HG03175 (cell line): Measurements from ENCODE around the gene NDUFV3.
A peak's percentile ranks its signal among the peaks of the same experiment; 100 is the strongest.
"Not testable (repeated sequence)": the region's sequence is repeated elsewhere in the genome, so short reads cannot be mapped to it uniquely, and the experiment has no call there.

Experiments
- ATAC-seq: cut with Tn5 transposase; IDR thresholded peaks from one replicate; pipeline ENCODE4 v1.9.1; 2021; ENCODE audit warnings: mild to moderate bottlenecking, moderate library complexity; ENCODE audit not compliant: unreplicated experiment

NDUFV3 gene

GRCh38 chr21:42892931-42893755 lies at the start of gene NDUFV3:
TSS of gene NDUFV3 (plus strand) at chr21:42893309. CDS start at chr21:42893334, 25 bp downstream.
- ATAC-seq = peak; percentile 89

- ATAC-seq = no peak
Measured at GRCh38 chr21:42844411-42845113, 48.5 kb upstream of the NDUFV3 start.

DNA sequence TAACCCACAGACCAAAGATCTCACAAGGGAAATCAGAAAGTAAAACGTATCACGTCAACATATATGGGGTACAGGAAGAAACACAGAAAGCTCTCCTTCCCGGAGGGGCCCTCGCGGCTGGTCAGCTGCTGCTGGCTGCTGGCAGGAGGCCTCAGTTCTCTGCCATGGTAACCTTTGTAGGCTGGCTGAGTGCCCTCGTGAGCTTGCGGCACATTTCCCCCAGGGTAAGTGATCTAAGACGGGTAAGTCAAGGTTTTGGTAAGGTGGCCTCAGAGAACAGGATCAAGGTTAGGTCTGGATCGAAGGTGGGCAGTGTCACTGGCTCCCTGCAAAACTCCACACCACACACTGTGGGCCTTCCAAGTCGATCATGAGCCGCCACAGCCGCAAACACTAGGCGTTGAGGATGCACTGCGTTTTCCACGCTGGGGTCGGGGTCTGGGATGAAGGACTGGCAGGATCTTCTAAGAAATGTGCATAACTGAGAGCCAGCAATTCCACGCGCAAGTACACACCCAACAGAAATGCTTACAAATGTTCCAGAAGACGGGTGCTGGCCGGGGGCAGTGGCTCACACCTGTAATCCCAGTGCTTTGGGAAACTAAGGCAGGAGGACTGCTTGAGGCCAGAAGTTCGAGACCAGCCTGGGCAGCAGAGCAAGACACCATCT lies 47.7 kb upstream of the NDUFV3 start:
- no peak for ATAC-seq

- no peak for ATAC-seq
Measured at GRCh38 chr21:42846221-42846620, 46.9 kb upstream of the NDUFV3 start.

- ATAC-seq = no peak
Measured at GRCh38 chr21:42847051-42847707, 45.9 kb upstream of the NDUFV3 start.

DNA sequence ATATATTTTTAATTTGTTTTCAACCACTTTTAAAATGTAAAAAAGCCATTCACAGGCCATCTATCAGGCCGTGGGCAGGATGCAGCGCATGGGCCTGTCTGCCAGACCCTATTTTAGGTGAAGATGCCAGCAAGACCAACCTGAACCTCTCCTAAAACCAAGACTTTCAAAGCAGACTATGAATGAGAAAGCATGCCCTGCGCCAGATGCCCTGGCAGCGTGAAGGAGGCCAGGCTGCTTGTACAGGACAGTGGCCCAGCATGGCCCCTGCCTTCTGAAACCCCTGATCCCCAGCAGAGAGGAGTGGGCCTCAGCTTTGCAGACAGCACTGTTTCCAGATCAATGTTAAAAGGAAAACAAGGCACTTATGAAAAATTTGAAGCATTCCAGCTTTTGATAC lies 45.4 kb upstream of the NDUFV3 start:
- ATAC-seq = no peak

DNA sequence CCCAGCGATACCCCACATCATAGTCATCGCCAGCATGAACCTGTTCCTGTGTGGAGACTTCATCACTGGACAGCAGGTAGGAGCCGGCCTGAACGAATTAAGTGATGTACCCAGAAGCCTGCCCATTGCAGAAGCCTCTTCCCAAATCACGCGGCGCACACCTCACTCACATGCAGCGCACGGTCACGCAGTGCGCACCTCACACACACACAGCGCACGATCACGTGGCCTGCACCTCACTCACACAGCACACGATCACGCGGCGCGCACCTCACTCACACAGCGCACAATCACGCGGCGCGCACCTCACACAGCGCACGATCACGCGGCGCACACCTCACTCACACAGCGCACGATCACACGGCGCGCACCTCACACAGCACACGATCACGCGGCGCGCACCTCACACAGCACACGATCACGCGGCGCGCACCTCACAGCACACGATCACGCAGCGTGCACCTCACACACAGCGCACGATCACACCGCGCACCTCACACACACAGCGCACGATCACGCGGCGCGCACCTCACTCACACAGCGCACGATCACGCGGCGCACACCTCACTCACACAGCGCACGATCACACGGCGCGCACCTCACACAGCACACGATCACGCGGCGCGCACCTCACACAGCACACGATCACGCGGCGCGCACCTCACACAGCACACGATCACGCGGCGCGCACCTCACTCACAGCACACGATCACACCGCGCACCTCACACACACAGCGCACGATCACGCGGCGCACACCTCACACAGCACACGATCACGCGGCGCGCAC lies 44.8 kb upstream of the NDUFV3 start:
- ATAC-seq = not testable (repeated sequence)

DNA sequence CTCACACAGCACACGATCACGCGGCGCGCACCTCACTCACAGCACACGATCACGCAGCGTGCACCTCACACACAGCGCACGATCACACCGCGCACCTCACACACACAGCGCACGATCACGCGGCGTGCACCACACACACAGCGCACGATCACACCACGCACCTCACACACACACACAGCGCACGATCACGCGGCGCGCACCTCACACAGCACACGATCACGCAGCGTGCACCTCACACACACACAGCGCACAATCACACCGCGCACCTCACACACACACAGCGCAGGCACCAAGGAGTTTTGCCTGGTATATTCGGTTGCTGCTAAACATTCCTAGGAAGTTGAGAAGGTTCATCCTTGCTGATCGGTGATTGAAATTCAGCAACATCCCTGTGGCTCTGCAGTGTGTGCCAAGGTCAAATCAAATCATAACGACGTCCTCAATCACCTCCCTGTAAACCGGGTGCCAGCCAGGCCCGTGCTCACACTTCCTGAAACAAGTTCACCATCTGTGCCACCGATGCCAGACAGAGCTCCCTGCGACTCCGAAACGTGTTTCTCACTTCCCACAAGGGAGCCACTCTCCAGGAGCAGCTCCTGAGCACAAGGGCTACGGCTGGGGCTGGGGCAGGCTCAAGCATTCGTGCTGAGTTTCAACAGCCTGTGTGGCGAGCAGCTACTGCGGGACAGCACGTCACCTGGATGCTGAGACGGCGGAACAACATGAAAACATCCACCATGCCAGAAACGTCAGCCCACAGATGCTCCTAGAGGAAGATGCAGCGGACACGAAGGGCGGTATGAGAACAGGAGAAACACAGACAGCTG lies 44.0 kb upstream of the NDUFV3 start:
- no peak for ATAC-seq

DNA sequence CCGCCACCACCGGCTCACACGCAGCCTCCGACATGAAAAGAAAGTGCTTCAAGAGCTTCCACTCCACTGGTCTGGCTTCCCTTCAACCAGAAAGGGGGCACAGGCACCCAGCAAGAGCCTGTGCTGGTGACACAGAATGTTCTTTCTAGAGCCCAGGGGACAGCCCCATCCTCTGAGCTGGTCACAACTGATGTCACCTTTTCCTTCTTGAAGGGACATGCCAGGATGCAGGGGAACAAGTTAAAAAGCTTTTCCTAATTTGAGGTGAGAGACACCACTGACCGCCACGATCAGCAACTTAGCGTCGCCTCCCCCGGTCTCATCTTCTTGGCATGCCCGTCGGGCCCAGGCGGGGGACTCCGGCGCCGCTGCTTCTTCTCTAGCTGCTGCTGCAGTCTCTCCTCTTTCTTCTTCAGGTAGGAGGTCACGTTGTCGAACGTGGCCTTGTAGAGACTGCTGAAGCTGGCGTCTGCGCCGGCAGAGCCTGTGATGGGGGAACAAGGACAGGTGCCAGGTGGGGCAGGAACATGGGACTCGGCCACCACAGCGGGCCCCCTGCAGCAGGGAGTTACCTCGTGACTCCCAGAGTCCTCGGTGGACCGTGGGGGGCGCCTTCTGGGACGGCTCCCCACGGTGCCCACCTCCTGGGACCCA lies 43.2 kb upstream of the NDUFV3 start:
- ATAC-seq = no peak

- no peak for ATAC-seq
Measured at GRCh38 chr21:42850463-42850862, 42.6 kb upstream of the NDUFV3 start.

- ATAC-seq = no peak
Measured at GRCh38 chr21:42850866-42851391, 42.2 kb upstream of the NDUFV3 start.

DNA sequence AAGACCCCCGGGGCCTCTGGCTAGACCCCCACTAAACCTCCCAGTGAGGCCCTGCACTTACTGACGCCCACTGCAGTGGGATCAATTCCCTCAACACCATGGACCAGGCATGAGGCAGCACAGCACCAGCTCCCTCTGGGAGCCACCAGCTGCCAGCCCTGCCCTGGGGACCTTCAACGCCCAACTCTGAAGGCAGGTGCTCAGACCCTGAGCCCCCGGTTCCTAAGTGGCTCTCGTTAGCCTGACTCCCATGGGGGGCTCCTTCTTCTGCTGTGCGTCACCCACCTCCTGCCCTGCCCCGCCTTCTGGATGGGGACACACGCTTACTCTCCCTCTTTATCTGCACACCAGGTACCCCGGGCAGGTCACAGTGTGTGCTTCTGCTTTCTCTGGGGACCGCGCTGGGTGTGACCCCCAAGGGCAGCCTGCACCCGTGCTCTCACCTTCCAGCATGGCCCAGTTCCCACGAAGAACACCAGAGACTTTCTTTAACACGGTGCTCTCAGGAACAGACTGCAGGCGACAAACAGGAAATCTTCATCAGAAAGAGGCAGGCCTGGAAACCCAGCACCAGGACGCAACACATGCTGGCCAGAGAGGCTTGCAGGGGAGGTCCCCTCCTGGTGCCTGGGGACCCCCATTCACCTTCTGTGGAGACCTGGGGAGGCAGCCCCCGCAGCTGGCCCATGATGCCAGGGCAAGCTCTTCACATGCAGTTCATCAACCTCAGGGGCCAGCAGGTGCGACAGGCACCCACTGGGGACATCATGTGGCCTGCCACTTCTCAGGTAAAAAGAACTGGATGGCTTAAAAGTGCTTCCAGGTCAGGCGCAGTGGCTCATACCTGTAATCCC lies 41.1 kb upstream of the NDUFV3 start:
- no peak for ATAC-seq

DNA sequence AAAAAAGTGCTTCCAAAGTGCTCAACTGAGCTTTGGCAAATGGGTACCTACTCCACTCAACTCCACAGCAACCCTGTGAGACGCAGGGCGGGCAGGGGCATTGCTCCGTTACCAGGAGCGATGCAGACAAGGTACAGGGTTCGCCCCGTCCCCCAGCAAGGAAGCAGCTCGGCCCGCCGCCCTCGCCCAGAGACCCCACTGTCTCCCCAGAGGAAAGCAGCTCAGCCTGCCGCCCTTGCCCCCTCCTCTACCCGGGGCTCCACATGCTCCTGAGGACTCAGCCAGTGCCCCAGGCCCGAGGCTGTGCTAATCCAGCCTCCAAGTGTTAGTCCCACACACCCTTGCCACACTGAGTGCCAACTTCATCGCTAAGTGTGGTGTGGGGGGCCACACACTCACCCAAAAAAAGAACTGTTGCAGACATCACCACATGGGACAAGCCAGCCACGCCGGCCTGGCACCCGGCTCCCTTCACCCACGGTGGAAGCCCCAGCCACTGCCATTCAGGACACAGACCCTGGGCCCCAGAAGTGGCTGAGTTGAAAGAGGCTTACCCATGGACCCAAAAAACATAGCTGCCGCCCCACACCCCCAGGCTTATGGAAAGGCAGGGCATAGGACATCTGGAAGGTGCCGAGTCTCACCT lies 40.1 kb upstream of the NDUFV3 start:
- no peak for ATAC-seq

GRCh38 chr21:42853621-42854020 lies 39.5 kb upstream of the NDUFV3 start:
- ATAC-seq = no peak

GRCh38 chr21:42854246-42855010 lies 38.7 kb upstream of the NDUFV3 start:
- no peak for ATAC-seq

- ATAC-seq = no peak
Measured at GRCh38 chr21:42855171-42855936, 37.8 kb upstream of the NDUFV3 start.
